OCI-M1 (cell line): ENCODE measurements around the gene PARVB.

Experiments
- DNase-seq: peaks from one replicate; lab custom pipeline; 2025; lab: John Stamatoyannopoulos, UW

PARVB gene

DNA sequence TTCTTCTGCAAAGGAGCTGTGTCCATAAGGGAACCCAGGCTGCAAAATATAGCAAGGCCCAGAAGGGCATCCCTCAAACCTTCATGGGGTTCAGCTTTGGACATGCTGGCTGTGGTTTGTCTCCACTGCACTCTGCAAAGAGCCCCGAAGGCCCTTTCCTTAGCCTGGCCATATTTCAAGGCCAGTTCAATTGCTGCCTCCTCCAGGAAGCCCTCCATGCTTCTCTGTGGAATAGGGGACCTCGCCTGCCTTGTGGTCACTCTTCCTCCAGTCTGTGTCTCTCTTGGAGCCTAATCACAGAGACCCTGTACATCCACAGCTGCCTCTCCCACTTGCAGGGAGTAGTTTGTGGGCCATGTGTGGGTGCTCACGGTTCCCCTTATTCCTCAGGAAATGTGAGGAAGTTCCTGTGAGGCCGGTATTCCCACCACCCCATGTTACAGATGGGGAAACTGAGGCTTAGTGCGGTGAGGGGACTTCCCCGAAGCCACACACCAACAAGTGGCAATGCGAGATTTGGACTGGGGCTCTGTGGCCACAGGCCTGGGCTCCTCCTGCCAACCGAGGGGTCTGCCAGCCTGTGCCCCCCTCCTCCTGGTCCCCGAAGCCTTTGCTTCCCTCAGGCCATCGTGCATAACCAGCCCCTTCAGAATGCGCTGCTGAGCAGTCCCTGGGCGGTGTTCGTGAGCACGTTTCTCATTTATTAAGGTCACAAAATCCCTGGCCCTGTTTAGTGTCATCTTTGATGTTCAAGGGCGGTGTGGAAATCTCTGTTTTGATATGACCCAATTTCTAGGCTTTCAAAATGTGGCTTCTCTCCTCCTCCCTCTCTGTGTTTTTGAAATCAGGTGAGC is 65.8 kb downstream of the PARVB start:
- DNase-seq, result no peak

DNA sequence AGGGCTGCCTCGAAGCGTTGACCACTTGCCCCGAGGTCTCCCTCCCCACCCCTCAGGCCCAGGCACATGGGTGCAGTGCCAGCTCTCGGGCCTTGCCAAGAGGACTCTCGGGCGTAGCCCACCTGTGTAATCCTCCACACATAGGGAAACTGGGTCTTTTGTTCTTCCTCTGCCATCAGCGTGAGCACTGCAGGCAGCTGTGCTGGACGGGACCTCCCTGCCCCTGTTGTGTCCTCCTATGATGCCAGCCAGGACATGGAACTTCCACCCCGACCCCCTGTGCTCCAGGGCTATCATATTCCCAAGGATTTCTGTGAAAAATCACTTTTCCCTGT is 66.4 kb downstream of the PARVB start:
- no peak for DNase-seq

DNA sequence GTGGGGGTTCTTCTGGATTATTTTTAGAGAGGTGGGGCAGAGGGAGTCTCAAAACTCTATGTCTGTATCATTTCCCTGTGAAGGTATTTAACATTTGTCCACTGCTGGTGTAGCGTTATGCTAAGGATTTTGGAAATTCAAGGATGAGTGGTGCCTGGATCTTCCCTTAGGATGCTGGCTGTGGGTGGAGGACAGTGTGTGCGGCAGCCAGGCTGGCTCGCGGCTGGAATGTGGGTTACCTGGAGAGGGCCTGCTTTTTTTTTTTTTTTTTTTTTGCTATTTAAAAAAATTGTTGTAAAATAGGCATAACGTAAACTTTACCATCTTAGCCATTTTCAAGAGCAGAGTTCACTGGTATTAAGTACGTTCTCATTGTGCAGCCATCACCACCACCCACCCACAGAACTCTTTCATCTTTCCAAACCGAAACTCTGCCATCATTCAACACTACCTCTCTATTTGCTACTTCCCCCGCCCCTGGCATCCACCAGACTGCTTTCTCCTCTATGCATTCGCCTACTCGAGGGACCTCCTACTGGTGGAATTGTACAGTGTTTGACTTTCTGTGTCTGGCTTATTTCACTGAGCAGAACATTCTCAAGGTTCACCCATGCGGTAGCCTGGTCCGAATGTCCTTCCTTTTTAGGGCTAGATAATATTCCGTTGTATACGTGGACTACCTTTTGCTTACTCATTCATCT is 67.1 kb downstream of the PARVB start:
- DNase-seq, result no peak

DNA sequence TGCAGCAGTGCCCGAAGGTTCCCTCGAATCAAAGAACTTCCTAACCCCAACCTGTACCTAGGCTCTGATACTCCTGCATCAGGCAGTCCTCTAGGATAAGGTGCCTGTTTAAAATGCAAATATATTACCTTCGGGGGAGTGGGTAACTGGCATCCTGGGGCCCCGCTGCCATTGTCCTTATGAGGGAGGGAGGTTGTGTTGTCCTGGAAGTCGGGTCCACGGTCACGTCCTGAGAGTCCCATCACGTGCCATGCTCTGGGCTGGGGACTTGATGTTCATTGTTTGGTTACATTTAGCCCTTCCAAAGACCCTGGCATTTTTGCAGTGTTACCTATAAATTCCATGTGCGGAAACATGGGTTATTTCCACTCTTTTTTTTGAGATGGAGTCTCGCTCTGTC is 67.6 kb downstream of the PARVB start:
- no peak for DNase-seq

DNA sequence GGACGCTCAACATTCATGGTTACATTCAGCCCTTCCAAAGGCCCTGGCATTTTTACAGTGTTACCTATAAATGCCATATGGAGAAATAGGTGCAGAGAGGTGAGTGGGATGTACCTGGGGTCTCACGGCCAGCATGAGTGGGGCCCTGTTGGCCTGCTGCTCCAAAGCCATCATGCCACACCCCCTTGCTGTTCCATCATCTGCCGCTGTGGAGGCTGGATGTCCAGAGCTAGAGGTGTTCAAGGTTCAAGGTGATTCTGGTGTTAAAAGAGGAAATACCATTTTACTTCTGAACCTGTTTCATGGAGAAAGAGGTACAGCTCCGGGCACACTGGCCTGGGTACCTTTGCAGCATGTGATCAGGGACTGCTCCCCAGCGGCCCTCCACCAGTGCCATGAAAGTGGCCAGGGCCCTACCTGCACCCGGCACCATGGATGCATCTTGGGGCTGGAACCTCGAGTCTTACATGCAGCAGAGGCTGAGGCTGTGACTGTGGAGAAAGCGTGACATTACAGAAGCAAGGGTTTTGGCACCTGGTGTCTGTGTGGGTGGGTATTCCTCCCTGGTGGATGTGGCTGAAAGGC is 68.6 kb downstream of the PARVB start:
- no peak for DNase-seq

DNA sequence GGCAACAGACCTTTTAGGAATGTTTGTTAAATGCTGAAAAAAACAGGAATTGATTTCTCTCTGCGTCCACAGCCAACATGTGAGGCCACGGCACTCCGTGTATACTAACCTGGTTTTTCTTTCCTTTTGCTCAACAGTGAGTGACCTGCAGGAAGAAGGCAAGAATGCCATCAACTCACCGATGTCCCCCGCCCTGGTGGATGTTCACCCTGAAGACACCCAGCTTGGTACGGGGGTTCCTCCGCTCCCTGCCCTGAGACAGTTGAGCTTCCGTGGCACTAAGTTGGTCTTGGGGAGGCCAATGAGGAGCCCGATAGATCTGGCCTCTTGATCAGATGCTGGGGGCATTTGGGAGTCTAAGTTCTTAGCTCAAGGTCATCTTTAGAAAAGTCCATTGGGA is 69.7 kb downstream of the PARVB start:
- DNase-seq, result no peak

DNA sequence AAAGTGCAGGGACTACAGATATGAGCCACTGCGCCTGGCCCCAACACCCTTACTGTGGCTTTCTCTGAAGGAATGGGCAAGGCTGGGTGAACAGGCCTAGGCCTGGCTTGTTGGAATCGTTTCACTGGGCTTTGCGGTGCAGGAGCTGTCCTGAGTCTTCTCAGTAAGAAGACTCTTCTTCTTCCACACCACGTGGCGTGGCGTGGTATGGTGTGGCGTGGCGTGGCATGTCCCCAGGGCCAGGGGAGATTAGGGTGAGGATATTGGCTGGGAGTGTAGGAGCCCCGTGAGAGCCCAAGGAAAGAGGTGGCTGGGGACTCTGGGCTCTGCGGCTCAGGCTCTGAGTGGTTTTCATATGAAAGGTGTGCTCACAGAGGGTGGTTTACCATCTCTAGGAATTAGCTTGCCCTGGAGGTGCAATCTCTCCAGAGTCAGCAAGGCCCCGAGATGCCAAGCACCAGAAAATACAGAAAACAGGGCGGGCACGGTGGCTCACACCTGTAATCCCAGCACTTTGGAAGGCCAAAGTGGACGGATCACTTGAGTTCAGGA is 70.7 kb downstream of the PARVB start:
- no peak for DNase-seq

DNA sequence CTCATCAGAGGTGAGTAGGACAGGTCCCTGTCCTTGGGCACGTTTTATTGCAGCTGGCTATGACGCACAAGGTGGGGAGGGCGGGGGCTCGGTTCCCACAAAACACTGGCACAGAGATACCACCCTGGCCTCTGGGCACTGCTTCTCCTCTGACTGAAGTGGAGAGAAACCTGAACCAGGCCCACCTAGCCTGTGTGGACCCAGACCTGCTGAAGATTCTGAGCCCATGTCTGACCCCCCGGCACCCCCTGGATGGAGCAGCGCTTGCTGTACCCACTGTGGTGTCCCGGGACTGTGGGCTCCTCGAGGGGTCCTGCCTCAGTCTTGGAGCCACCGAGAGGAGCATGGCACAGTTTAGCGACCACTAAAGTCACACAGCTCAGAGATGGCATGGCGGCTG is 72.6 kb downstream of the PARVB start:
- DNase-seq, result no peak

DNA sequence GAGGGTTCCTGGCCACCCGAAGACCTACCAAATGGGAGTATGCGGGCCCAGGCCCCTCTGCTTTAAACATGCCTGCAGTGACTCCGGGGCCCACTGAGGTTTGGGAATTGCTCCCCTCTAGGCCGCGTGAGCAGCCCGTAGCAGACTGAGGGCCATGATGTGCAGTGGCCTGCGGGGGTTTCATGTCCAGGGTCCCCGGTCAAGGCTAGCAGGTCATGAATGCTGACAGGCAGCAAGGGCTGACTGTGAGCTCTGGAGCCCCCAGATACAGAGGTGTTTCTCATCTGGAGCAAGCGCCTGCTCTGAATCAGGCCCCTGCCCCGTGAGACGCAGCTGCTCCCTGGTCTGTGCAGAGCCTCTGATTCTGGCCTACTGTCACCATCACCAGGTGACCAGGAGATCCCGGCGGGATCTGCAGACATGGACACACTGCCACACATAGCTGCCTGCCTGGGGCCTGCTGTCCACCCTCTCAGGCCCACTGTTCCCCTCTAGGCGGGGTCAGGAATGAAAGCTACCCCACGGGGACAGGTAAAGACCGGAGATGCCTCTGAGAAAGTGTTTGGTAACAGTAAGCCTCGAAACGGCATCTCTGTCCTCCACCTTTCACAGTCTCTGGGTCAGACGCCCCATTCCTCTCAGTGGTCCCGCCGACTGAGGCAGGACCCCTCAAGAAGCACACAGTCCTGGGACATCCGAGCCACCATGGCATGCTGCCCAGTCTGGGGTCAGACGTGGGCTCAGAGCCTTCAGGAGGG is 73.3 kb downstream of the PARVB start:
- DNase-seq, result no peak

DNA sequence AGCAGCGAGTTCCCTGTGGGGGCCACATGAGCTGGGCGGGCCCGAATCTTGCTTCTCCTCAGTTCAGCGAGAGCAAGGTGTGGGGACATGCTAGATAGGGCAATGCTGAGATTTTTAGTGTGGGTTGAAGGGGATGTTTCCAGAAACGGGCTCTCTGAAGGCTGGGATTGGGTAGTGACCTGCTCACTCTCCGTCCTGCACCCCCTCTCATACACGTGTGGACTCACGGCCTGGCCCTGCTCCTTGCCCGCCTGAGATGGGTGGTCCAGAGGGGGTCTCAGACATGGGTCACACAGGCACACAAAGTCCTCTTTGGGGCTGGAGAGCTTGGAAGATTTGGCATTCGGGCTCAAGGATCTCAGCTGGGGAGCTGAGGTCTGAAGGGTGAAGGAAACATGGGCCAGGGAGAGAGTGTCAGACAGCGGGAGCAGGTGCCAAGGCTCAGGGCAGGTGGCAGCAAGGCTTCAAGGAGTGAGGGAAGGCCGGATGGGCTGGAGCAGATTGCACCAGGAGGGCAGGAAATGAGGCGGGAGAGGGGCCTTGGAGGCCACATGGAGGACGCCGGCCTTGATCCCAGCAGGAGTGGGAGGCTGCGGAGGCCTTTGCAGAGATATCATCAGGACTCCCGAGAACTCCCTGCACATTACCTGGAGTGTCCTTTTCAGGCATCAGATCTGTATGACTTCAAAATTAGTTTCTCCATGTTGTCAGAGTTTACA is 74.1 kb downstream of the PARVB start:
- DNase-seq, result no peak

DNA sequence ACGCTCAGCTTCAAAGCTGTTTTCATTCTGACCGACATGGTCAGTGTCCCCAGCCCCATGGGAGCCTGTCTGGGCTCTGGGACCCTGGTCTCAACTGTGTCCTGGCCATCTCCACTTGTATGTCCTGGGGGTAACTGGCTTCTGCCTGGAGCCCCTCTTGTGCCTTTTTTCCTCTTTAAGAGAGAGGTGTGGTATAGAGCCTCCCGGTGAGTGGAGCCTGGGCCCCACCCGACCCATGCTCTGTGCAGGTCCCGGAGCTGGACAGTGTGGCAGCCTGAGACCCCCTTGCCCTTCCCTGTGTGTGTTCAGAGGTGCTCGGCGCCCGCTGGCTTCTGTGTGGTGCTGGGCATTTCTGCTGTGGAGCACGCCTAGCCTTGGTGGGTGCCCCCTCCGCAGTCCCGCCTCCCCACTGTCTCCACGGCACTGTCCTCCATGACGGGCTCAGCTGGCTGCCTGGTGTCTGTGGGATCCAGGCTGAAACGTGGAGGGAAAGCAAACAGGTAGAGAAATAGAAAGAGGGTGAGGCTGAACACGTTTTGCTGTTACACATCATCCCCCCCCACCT is 74.9 kb downstream of the PARVB start:
- no peak for DNase-seq

DNA sequence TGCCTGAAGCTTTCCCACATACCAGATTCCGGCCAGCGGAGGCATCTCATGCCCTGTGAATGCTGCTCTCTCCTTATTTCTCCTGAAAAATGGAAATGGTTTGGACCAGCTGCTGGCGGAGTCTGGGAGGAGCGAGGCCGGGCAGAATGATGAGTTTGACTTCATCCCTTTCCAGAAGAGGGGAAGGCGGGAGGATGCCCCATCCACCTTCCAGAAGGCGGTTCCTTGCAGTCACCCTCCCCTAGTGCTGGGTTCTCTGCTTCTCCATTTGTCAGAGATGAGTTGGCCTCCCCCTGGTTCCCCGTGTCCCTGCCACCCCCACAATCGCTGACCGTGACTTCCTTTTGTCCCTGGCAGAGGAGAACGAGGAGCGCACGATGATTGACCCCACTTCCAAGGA is 75.6 kb downstream of the PARVB start:
- DNase-seq, result no peak

DNA sequence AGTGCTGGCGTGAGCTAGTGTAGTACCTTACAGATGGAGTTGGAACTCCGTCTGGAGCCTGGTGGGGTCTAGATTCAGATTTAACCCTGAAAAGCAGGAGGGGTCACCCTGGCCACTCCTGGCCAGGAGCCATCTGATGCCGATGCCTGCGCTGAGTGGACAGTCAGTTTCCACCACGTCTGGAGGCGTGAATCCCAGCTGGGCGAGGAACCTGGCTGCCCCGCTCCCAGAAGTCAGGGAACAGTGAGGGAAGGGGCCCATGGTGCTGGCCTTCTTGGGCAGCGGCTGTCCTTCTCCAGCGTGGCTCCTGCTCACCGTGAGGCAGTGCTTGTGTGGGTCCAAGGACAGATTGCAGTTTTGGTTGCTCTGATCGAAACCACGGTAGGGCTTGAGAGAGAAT is 76.3 kb downstream of the PARVB start:
- no peak for DNase-seq

DNA sequence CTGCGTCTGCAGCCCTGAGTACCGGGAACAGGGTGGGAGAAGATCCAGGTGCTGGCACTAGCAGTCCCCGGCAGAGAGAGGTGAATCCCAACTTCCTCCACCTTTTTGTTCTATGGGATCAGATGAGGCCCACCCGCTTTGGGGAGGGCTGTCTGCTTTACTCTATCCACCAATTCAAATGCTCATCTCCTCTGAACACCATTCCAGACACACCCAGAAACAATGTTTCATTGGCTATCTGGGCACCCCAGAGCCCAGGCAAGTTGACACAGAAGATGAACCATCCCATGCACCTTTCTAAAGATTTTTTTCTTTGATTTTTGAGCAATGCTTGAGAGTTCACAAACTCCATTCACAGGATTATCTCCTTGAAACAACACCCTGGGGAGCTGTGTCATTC is 78.0 kb downstream of the PARVB start:
- no peak for DNase-seq

DNA sequence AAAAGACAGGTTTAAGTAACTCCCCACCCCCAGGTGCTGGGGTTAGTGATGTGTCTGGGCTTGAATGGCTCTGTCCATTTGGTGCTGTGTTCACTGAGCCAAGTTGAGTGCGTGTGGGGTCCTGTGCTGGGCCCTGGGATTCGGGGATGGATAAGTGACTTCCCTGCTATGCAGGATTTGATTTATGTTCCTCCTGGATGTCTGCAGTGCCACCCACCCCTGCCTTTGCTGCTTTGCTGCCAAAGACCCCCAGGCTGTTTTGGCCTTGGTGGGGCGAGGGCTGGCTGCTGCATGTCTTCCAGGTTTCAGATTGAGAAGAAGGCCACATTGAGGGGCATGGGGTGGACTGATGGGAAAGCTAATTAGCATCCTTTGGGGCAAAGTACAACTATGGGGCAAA is 78.8 kb downstream of the PARVB start:
- no peak for DNase-seq

DNA sequence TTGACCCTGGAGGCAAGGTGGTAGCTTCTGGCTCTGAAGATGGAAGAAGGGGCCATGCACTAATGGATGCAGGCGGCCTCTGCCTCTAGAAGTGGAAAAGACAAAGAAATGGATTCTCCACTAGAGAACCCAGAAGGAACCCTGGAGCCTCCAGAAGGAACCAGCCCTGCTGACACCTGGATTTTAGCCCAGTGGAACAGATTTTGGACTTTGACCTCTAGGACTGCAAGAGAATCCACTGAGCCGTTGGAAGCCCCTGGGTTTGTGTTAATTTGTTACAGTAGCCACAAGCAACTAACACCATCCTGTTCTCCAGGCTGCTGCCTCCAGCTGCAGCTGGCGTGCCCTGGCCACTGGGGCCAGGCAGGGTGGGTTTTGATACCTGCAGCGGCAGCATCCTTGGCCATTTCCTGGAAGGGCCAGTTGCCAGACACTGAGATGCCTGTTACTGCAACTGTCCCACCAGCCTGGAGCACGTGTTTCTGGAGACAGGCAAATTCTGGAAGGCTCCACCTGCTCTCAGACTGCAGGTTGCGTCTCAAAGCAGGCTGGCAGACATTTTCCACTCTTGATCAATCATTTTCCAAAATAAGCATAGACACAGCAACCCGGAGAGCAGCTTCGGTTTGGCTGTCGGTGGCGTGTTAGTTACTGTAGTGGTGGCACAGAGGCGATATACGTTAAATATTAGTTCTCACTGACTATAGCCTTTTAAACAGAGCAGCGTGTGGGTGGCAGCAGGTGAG is 79.8 kb downstream of the PARVB start:
- no peak for DNase-seq

DNA sequence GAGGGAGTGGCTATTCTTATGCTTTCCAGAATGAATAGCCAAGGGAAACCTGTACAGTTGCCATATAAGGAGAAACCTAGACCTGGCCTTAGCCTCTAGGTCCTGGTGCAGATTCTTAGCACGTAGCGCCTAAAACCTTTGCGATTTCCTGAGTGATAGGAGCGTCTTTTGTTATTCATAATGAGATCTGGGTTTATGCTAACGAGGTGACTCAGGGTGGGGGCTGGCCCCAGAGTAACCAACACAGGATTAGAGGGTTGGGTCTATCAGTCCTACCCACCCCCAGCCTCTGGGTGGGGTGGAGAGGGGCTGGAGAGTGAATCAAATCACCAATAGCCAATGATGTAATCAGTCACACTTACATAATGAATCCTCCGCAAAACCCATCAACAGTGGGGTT is 83.2 kb downstream of the PARVB start:
- no peak for DNase-seq

DNA sequence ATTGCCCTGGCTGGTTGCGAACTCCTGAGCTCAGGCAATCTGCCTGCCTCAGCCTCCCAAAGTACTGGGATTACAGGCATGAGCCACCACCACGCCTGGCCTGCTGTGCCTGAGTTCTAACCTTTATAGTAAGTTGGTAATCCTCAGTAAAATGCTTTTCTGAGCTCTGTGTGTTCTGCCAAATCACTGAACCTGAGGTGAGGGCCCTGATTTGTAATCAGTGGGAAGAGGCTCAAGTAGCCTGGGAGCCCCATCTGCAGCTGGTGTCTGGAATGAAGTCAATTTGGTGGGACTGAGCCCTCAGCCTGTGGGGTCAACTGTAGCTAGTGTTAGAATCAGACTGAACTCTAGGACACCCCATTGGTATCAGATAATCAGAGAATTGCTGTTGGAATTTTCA is 84.0 kb downstream of the PARVB start:
- no peak for DNase-seq

DNA sequence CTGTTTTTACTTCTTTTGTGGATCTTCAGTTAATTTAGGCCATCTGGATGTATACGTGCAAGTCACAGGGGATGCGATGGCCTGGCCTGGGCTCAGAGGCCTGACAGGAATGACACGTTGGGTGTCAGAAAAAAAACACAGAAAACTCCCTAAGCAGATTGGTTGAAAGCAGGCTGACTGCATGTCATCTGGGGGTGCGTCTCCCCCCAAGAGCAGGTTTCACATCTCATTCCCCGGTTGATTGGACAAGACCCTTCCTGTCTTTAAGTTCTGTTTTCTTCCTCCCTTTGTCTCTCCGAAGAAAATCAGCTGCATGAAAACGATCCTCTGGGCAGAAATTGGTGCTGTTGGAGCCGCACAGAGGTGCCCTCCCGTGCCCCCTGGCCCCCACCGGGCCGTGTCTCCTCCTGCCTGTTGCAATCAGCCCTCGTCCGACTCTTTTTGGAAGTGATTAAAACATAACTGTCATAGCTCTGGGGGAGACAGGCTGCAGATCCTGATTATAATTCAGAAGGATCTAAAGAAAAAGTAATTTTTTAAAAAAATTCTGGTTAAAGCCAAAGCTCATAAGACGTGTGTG is 84.8 kb downstream of the PARVB start:
- no peak for DNase-seq

DNA sequence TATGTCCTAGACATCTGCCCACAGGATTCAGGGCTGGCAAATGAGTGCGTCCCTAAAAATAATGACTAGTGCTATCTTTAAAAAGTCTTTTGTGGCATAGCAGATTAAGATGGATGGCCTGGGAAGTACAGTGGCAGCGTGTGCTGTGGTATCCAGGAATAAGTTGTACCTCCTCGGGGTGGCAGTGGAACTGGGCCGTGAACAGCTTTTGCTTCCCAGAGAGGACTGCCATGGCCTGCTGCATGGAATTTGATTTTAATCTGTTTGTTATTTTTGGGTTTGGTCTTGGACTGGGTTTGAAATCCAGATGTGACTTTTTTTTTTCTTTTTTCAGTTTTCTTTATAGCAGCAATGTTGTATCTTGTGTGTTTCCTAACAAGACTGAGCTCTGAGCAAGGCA is 85.3 kb downstream of the PARVB start:
- DNase-seq, result no peak
